Cortex of kidney (tissue), 1 donor: Measurements from ENCODE around the gene HIVEP3.

Source experiments
- DNase-seq: peaks from one replicate; lab custom pipeline; 2025; lab: John Stamatoyannopoulos, UW

Gene HIVEP3

GRCh38 chr1:41547781-41548560 lies 370.8 kb downstream of the HIVEP3 start:
- DNase-seq, result no peak

GRCh38 chr1:41547336-41547735 lies 371.4 kb downstream of the HIVEP3 start:
- DNase-seq, result no peak

- no peak for DNase-seq
Observed at GRCh38 chr1:41546833-41547135, 371.9 kb downstream of the HIVEP3 start.

GRCh38 chr1:41545996-41546832 lies 372.5 kb downstream of the HIVEP3 start:
- no peak for DNase-seq

GRCh38 chr1:41542196-41542930 lies 376.4 kb downstream of the HIVEP3 start:
- DNase-seq, result no peak

GRCh38 chr1:41541592-41541952 lies 377.1 kb downstream of the HIVEP3 start:
- DNase-seq, result no peak

- DNase-seq, result no peak
Observed at GRCh38 chr1:41540886-41541591, 377.7 kb downstream of the HIVEP3 start.

- no peak for DNase-seq
Observed at GRCh38 chr1:41539999-41540398, 378.7 kb downstream of the HIVEP3 start.

- DNase-seq, result no peak
Observed at GRCh38 chr1:41539418-41539805, 379.3 kb downstream of the HIVEP3 start.

GRCh38 chr1:41538741-41539417 lies 379.8 kb downstream of the HIVEP3 start:
- DNase-seq, result no peak

- DNase-seq, result no peak
Observed at GRCh38 chr1:41537788-41538351, 380.9 kb downstream of the HIVEP3 start.

GRCh38 chr1:41537251-41537650 lies 381.5 kb downstream of the HIVEP3 start:
- DNase-seq, result no peak

- no peak for DNase-seq
Observed at GRCh38 chr1:41536361-41536802, 382.3 kb downstream of the HIVEP3 start.

- DNase-seq, result no peak
Observed at GRCh38 chr1:41535716-41536115, 383.0 kb downstream of the HIVEP3 start.

- no peak for DNase-seq
Observed at GRCh38 chr1:41535276-41535675, 383.4 kb downstream of the HIVEP3 start.

GRCh38 chr1:41534181-41535076 lies 384.3 kb downstream of the HIVEP3 start:
- no peak for DNase-seq

- DNase-seq, result no peak
Observed at GRCh38 chr1:41533731-41534080, 385.0 kb downstream of the HIVEP3 start.

- no peak for DNase-seq
Observed at GRCh38 chr1:41533016-41533730, 385.5 kb downstream of the HIVEP3 start.

GRCh38 chr1:41532206-41532975 lies 386.3 kb downstream of the HIVEP3 start:
- DNase-seq, result no peak
